Calu3 (cell line): ENCODE results near the gene DGCR6L. TPM values are rescaled to one million over a fixed set of nuclear protein-coding genes. Genes with fewer than 3 reads are reported as not detected.
"Not testable (repeated sequence)": the region's sequence is repeated elsewhere in the genome, so short reads cannot be mapped to it uniquely, and the experiment has no call there.

Source experiments
- BruUV-seq: library from RNA; stranded (reverse); fragments of 400-500 nt; replicated peaks from 2 replicates; lab custom pipeline; 2021; lab: Mats Ljungman, UMichigan
- CTCF ChIA-PET: fragments of 300-600 bp; sonication (Branson Sonifier 250); formaldehyde crosslinking; loops from one replicate; lab custom pipeline; 2022; ENCODE audit warnings: antibody characterized with exemption; lab: Charles Lee
- DNase-seq: peaks from one replicate; pipeline ENCODE4 v3.0.0; 2022
- H3K27ac Mint-ChIP-seq: one replicate; pipeline ENCODE4 v1.8.0; 2022; ENCODE audit warnings: mixed read lengths; ENCODE audit not compliant: unreplicated experiment
- H3K27me3 Mint-ChIP-seq: one replicate; pipeline ENCODE4 v1.8.0; 2022; ENCODE audit warnings: mixed read lengths; ENCODE audit not compliant: unreplicated experiment
- H3K36me3 Mint-ChIP-seq: one replicate; pipeline ENCODE4 v1.8.0; 2022; ENCODE audit warnings: mild to moderate bottlenecking, moderate library complexity, mixed read lengths; ENCODE audit not compliant: insufficient read depth, unreplicated experiment
- H3K4me1 Mint-ChIP-seq: one replicate; pipeline ENCODE4 v1.8.0; 2022; ENCODE audit warnings: mild to moderate bottlenecking, low read depth, mixed read lengths; ENCODE audit not compliant: unreplicated experiment
- H3K4me3 Mint-ChIP-seq: one replicate; pipeline ENCODE4 v1.8.0; 2022; ENCODE audit warnings: mild to moderate bottlenecking, low read depth, moderate library complexity, mixed read lengths; ENCODE audit not compliant: unreplicated experiment
- H3K9me3 Mint-ChIP-seq: one replicate; pipeline ENCODE4 v1.8.0; 2022; ENCODE audit warnings: low read depth, mixed read lengths; ENCODE audit not compliant: unreplicated experiment
- intact Hi-C: fragments of 100-400 bp; cut with micrococcal nuclease; formaldehyde crosslinking; loops from one replicate; pipeline ENCODE4 v1.10.0; 2022; ENCODE audit not compliant: unreplicated experiment
- total RNA-seq: library from RNA; stranded (reverse); gene quantifications from 2 replicates; pipeline ENCODE4 v1.2.3, GENCODE V29; 2022
- TF ChIP-seq, protein P1 (sequence below): fragments of 200-600 bp; IDR thresholded peaks from one replicate; pipeline ENCODE4 v1.8.0; 2022; ENCODE audit warnings: antibody characterized with exemption; ENCODE audit not compliant: unreplicated experiment

Gene DGCR6L
- total RNA-seq, 1 experiment from 2014 or later, result 39.6 TPM

DNA sequence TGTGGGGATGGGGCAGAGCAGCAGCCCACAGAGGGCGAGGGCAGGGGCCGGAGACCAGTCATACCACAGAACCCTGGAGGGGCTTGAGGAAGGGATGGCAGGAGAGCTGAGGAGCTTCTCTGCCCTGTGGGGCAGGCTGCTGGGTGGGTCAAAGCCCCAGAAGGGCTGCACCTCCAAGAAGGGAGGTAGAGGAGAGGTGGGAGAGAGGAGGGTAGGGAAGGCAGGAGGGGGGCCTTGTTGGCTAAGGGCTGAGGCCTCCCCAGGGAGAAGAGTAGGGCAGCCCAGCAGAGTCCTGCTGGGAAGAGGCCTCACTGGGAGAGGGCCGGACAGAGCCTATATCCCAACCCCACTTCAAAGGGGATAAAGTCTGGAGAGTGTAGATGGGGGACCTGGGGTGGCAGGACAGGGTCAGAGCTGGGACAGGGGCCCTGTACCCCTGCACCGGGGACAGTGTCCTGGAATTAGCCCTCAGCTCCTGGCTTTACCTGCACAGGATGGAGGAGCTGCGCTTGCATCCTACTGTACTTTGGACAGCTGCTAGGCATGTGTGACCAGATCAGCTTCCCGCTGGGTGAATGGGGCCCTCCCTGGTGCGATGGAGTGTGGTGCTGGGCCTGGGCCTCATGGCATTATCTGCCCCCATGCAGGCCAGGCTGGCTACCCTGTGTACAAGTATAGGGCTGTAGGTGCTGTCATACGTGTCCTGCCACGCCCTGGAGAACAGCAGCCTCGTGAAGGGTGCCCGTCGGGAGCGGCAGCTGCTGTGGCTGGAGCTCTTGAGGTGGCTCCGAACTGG, 7.3 kb downstream of the DGCR6L start:
- TF ChIP-seq, protein P1, sequence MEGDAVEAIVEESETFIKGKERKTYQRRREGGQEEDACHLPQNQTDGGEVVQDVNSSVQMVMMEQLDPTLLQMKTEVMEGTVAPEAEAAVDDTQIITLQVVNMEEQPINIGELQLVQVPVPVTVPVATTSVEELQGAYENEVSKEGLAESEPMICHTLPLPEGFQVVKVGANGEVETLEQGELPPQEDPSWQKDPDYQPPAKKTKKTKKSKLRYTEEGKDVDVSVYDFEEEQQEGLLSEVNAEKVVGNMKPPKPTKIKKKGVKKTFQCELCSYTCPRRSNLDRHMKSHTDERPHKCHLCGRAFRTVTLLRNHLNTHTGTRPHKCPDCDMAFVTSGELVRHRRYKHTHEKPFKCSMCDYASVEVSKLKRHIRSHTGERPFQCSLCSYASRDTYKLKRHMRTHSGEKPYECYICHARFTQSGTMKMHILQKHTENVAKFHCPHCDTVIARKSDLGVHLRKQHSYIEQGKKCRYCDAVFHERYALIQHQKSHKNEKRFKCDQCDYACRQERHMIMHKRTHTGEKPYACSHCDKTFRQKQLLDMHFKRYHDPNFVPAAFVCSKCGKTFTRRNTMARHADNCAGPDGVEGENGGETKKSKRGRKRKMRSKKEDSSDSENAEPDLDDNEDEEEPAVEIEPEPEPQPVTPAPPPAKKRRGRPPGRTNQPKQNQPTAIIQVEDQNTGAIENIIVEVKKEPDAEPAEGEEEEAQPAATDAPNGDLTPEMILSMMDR, result no peak
- Mint-ChIP-seq H3K36me3 (peaks cover 3% of the 10 kb centered on the region), H3K4me3 (no peak overlapping the region), H3K9me3 (no peaks in the 10 kb centered on the region), H3K27me3 (no peaks in the 10 kb centered on the region), H3K27ac (no peak overlapping the region), H3K4me1 (peaks cover 6% of the 10 kb centered on the region)
- intact Hi-C loops, result no loop called here
- DNase-seq, result no peak
- no TSS peak for BruUV-seq
- CTCF ChIA-PET, result no interaction called here

DNA sequence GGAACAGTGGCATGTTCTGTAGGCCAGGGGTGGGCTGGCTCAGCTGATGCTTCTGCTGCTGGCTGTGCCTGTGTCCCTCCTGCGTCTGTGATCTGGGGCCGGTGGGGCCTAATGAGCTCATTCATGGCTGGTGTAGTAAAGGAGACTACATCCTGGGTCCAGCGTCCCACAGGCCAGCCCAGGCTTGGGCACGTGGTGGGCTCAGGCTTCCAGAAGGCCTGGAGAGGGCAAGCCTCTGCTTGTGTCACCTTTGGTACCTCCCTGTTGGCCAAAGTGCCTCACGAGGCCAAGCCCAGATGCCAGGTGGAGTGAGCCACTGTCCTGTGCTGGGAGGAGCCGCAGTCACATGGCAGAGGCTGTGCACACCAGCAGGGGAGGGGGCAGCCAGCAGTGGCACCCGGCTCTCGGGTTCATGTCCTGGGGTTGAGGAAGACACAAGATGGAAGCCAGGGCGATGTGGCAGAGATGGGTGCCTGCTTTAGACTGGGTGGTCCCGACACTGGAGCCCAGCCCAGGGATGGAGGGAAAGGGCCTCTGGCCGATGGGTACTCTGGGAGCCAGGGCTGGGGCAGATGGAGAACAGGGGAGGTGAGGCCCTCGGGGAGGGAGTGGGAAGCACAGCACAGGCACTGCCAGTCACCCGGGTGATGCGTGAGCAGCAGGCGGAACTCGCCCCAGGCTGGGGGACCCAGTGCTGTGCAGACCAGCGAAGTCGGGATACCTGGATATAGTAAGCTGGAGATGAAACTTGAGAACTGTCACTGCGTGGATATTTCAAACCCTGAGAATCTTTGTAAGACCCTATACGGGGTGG, 8.4 kb downstream of the DGCR6L start:
- CTCF ChIA-PET, result not testable (repeated sequence)

DNA sequence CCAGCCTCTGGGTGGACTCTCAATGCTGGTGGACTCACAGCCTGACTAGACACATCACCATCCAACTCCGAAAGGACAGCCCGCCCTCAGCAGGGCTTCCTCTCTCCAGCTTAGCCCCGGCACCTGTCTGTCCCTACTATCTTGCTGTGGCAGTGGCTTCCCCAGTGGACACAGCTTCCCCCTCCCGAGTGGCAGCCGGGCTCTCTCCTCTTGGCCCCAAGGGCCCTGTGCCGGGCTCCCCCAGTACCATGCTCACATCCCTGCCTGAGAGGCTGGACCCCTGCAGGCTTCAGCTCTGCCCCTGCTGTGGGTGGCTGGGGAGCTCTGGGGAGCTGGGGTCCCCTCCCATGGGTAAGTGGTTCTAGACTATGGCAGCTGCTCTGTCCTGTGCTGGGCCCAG, 9.1 kb downstream of the DGCR6L start:
- intact Hi-C loops, H3K27me3 Mint-ChIP-seq, CTCF ChIA-PET, H3K9me3 Mint-ChIP-seq, H3K27ac Mint-ChIP-seq, H3K4me1 Mint-ChIP-seq, H3K36me3 Mint-ChIP-seq, H3K4me3 Mint-ChIP-seq, DNase-seq, BruUV-seq: not testable (repeated sequence)

More for the DNA sequence above, 8.4 kb downstream of the DGCR6L start:
- H3K27me3 Mint-ChIP-seq, BruUV-seq, H3K4me3 Mint-ChIP-seq, H3K4me1 Mint-ChIP-seq, H3K9me3 Mint-ChIP-seq, DNase-seq, intact Hi-C loops, H3K27ac Mint-ChIP-seq, H3K36me3 Mint-ChIP-seq: not testable (repeated sequence)

DNA sequence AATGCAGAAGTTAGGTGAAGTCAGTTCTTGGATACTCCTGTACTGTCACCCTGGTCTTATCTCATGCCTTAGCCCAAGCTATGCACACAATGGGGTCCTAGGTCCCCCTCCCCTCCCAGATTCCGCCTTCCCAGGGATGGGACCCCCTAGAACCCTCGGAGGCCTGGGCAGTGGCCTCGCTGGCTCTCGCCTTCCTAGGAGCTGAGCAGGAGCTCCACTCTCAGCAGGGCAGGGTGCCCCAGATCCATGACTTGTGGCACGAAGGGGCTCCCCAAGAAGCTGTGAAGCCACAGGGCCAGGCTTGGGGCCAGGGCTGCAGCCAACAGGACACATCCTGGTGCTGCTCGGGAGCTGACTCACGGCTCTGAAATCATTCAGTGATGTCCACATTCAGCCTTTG, 9.7 kb downstream of the DGCR6L start:
- H3K4me3 Mint-ChIP-seq, BruUV-seq, DNase-seq, intact Hi-C loops, H3K27me3 Mint-ChIP-seq, H3K36me3 Mint-ChIP-seq, H3K9me3 Mint-ChIP-seq, H3K27ac Mint-ChIP-seq, H3K4me1 Mint-ChIP-seq, CTCF ChIA-PET: not testable (repeated sequence)

DNA sequence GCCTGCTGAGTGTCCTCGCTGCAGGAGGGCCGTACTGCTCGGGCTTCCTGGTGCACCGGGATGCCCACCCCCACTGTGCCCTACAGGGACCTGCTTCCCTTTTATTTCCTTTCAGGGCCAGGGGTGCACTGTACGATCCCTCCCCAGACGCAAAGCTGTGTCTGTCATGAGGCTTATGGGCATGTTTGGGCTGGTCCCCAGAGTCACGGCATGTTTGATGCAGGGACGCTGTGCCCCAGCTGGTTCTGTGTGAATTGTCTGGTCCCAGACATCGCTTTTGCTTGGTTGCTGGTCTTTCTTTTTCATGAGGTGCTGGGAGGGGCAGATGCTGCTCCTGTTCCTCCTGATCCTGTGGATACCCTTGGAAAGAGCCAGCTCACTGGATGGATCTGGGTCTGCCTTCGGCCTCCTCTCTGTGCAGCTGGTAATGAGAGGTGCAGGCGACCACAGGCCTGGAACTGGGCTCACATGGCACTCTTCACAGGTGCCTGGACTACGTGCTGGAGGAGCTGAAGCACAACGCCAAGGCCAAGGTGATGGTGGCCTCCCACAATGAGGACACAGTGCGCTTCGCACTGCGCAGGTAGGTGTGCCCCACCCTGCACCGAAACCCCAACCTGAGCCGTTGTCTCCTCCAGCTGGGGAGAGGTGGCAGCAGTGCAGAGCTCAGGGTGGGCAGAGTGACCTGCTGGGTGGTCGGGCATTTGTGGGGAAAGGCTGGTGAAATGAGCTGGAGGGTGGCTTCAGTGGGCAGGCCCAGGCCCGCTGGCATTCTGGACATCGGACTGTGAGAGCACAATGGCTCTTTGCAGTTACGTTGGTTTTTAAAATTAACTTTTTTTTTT, 10.8 kb downstream of the DGCR6L start:
- H3K36me3 Mint-ChIP-seq, H3K4me1 Mint-ChIP-seq, H3K27me3 Mint-ChIP-seq, H3K4me3 Mint-ChIP-seq, H3K27ac Mint-ChIP-seq, DNase-seq, intact Hi-C loops, CTCF ChIA-PET, BruUV-seq, H3K9me3 Mint-ChIP-seq: not testable (repeated sequence)

DNA sequence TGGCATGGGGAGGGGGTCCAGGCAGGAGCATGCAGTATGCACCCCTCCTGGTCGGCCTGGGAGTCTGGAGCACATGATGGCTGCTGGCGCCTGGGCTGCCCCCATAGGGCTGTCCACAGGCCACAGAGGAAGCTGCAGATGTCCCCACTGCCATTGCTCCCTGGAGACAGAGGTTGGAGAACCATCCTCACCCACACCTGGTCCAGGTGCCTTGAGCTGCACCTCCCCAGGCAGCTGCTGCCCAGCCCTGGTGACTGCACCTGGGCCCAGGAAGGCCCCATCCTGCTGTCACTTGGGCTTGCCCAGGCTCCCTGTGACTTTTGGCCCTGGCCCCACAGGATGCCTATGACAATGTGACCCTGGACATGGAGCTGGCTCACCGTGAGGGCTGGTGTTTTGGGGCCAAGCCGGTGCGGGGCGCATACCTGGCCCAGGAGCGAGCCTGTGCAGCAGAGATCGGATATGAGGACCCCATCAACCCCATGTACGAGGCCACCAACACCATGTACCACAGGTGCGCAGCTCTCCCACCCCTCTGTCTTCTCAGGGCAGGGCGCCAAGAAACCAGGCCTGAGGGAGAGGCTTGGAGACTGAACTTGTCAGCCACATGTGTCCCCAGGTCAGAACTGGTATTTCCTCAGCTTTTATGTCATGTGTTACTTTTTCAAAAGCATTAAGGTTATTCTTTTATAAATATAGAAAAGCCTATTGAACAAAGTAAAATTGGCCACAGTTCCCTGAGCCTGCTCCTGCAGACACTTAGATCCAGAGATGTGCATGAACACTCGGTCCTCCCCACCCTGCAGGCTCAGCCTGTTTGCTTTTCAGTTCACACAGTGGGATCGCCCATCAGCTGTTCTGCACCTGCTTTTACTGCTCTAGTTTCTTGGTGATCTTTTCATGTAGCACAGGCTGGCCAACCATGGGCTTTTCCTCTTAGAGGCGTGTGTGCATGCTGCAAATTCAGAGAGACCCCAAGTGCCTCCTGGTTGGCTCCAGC, 12.1 kb downstream of the DGCR6L start:
- H3K4me3 Mint-ChIP-seq, H3K4me1 Mint-ChIP-seq, CTCF ChIA-PET: not testable (repeated sequence)

DNA sequence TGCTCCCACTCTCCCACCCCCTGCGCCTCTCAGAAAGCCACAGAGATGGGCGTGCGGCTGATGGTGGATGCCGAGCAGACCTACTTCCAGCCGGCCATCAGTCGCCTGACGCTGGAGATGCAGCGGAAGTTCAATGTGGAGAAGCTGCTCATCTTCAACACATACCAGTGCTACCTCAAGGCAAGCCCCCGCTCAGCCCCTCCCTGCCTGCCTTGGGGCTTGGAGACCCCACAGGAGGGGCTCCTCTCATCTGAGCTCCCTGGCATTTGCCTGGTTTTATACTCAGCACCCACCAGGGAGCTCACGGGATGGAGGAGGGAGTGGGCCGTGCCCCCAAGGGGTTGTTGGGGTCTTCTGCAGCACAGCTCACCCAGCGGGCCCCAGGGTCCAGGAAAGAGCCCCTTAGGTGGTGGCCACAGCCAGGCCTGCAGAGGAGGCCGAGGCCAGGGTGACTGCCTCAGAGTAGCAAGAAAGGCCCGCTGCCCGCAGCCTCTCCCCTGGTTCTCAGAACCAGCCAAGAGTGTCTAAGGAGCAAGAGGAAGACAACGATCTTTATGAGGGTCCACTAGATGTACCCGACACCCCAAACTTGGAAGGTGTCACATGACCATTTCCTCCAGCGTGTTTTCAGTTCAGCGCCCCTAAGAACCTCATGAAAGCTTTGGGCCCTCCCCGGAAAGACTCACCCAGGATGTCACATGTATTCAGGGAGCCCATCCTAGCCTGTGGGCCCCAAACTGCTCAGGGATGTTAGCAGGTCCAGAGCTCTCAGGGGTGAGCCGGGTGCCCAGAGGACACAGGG, 13.0 kb downstream of the DGCR6L start:
- DNase-seq, H3K4me1 Mint-ChIP-seq, BruUV-seq, intact Hi-C loops, H3K27ac Mint-ChIP-seq, H3K9me3 Mint-ChIP-seq, H3K36me3 Mint-ChIP-seq, H3K4me3 Mint-ChIP-seq: not testable (repeated sequence)
- H3K27me3 Mint-ChIP-seq, result peaks cover 20% of the 10 kb centered on the region
- CTCF ChIA-PET, result interaction anchor here (1.5 kb wide), 1 partner anchor 10 kb away, joined by 3 read pairs; no protein-coding TSS in a partner anchor

More for the DNA sequence above, 12.1 kb downstream of the DGCR6L start:
- H3K36me3 Mint-ChIP-seq, intact Hi-C loops, H3K27ac Mint-ChIP-seq, H3K9me3 Mint-ChIP-seq, DNase-seq, BruUV-seq: not testable (repeated sequence)
- peaks cover 11% of the 10 kb centered on the region for H3K27me3 Mint-ChIP-seq
